ENCODE results near the gene PRKAA1.
"Not testable (repeated sequence)": the region's sequence is repeated elsewhere in the genome, so short reads cannot be mapped to it uniquely, and the experiment has no call there.

The PRKAA1 gene

DNA sequence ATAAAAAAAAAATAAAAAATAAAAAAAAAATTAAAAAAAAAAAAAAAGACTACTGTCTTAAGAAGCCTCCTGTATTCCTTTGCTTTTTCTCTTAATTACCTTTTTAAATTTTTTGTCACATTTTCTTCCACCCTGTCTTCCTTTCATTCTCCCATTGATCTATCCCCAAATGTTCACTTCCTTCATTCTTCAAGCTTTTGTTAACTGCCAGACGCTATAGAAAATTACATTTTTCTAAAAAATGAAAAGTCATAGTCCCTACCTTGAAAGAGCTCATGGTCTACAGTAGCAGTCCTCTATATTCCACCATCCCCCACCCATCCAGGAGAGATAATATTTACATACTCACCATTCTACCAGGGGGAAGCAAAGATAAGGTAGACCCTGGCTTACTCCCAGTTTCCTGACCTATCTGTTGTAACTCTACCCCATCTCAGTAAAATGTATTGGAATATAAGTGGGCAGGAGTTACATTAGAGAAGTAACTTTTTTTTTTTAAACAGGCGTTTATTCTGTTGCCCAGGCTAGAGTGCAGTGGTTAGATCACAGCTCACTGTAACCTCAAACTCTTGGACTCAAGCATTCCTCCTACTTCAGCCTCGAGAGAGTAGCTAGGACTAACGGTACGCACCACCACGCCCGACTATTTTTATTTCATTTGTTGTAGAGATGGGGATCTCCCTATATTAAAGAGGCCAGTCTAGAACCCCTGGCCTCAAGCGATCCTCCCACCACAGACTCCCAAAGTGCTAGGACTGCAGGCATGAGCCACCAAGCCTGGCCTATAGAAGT is 3.8 kb upstream of the PRKAA1 start:
- H3K9me3 ChIP-seq = no peaks in the 10 kb centered on the region
- H3K4me3 ChIP-seq (ENCODE audit: low read depth, low read length) = no peak overlapping the region
- TF ChIP-seq, protein P1, sequence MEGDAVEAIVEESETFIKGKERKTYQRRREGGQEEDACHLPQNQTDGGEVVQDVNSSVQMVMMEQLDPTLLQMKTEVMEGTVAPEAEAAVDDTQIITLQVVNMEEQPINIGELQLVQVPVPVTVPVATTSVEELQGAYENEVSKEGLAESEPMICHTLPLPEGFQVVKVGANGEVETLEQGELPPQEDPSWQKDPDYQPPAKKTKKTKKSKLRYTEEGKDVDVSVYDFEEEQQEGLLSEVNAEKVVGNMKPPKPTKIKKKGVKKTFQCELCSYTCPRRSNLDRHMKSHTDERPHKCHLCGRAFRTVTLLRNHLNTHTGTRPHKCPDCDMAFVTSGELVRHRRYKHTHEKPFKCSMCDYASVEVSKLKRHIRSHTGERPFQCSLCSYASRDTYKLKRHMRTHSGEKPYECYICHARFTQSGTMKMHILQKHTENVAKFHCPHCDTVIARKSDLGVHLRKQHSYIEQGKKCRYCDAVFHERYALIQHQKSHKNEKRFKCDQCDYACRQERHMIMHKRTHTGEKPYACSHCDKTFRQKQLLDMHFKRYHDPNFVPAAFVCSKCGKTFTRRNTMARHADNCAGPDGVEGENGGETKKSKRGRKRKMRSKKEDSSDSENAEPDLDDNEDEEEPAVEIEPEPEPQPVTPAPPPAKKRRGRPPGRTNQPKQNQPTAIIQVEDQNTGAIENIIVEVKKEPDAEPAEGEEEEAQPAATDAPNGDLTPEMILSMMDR (IDR thresholded peaks at IDR 0.05; ENCODE audit: low read depth, low read length) = no peak
- peaks cover 3% of the 10 kb centered on the region for H3K4me1 ChIP-seq
- H3K27me3 ChIP-seq = no peaks in the 10 kb centered on the region
- DNase-seq = no peak
- H3K36me3 ChIP-seq = no peaks in the 10 kb centered on the region

- H3K9me3 ChIP-seq = no peaks in the 10 kb centered on the region
- peaks cover 3% of the 10 kb centered on the region for H3K4me1 ChIP-seq
- TF ChIP-seq, protein P1 (IDR thresholded peaks at IDR 0.05; ENCODE audit: low read depth, low read length) = no peak
- peak overlapping the region; percentile 93 for H3K4me3 ChIP-seq (ENCODE audit: low read depth, low read length)
- DNase-seq = no peak
- no peaks in the 10 kb centered on the region for H3K27me3 ChIP-seq
- H3K36me3 ChIP-seq = peaks cover 7% of the 10 kb centered on the region
Measured at GRCh38 chr5:40799258-40799657, 1.1 kb upstream of the PRKAA1 start.

DNA sequence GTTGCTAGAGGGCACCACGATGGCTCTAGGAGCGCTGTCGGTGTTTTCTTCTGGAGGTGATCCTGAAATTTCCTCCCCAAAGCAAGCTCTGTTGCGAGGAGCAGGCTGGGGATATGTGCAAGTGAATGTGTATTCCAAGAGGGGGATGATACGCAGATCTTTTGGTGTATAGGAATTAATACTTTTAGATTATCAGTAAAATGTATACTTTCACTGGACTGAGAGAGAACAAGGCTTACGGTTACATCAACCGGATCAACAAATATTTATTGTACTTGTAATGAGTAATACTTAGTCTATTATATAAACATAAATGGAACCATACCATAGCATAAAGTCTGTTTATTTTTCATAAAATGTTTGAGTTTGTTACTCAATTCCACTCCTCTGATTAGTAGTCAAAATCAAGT is 632 bp upstream of the PRKAA1 start:
- DNase-seq = no peak
- no peaks in the 10 kb centered on the region for H3K9me3 ChIP-seq
- peak overlapping the region; percentile 93 for H3K4me3 ChIP-seq (ENCODE audit: low read depth, low read length)
- H3K36me3 ChIP-seq = peaks cover 7% of the 10 kb centered on the region
- TF ChIP-seq, protein P1 (IDR thresholded peaks at IDR 0.05; ENCODE audit: low read depth, low read length) = no peak
- H3K27me3 ChIP-seq = no peaks in the 10 kb centered on the region
- peaks cover 3% of the 10 kb centered on the region for H3K4me1 ChIP-seq

GRCh38 chr5:40797273-40798011 is 732 bp downstream of the PRKAA1 start:
- TF ChIP-seq, protein P1 (IDR thresholded peaks at IDR 0.05; ENCODE audit: low read depth, low read length) = no peak
- Histone ChIP-seq H3K4me3 (ENCODE audit: low read depth, low read length) (peak overlapping the region; percentile 76), H3K36me3 (peaks cover 7% of the 10 kb centered on the region), H3K27me3 (no peaks in the 10 kb centered on the region), H3K4me1 (peaks cover 3% of the 10 kb centered on the region), H3K9me3 (no peaks in the 10 kb centered on the region)
- DNase-seq = peak; percentile 84

DNA sequence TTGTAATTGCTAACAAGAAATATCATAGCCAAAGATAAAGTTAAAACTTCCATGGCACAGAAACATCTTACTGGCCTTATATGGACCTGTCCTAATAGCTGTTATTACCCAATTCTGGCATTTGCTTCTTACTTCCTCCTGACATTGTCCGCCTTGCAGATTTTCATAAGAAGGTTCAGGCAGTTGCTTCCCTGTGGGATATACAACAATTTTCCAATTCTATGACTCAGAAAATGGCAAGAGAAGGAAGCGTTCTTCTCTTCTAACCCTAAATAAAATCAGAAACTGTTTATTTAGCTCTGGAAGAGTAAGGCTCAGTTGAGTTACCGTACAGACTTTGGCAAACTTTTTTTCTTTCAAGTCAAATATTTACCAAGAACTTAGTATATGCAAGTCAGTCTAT is 1.7 kb downstream of the PRKAA1 start:
- no peak for DNase-seq
- H3K4me3 ChIP-seq (ENCODE audit: low read depth, low read length) = peak overlapping the region; percentile 76
- TF ChIP-seq, protein P1 (IDR thresholded peaks at IDR 0.05; ENCODE audit: low read depth, low read length) = no peak
- no peaks in the 10 kb centered on the region for H3K9me3 ChIP-seq
- H3K36me3 ChIP-seq = peaks cover 7% of the 10 kb centered on the region
- H3K4me1 ChIP-seq = peaks cover 3% of the 10 kb centered on the region
- H3K27me3 ChIP-seq = no peaks in the 10 kb centered on the region

DNA sequence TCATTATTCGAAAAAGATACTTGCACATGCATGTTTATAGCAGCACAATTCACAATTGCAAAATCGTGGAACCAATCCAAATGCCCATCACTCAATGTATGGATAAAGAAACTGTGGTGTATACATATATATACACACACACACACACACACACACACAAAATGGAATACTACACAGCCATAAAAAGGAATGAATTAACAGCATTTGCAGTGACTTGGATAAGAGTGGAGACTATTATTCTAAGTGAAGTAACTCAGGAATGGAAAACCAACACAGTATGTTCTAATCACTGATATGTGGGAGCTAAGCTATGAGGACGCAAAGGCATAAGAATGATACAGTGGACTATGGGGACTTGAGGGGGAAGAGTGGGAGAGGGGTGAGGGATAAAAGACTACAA is 3.3 kb downstream of the PRKAA1 start:
- not testable (repeated sequence) for H3K36me3 ChIP-seq; H3K9me3 ChIP-seq; H3K27me3 ChIP-seq; DNase-seq; H3K4me1 ChIP-seq; H3K4me3 ChIP-seq (ENCODE audit: low read depth, low read length)

DNA sequence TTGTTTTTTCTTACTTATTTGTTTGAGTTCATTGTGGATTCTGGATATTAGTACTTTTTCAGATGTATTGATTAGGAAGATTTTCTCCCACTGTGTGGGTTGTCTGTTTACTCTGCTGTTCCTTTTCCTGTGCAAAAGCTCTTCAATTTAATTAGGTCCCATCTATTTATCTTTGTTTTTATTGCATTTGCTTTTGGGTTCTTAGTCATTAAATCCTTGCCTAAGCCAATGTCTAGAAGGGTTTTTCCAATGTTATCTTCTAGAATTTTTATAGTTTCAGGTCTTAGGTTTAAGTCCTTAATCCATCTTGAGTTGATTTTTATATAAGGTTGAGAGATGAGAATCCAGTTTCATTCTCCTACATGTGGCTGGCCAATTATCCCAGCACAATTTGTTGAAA is 3.8 kb downstream of the PRKAA1 start:
- not testable (repeated sequence) for DNase-seq; H3K36me3 ChIP-seq; H3K27me3 ChIP-seq; H3K4me3 ChIP-seq (ENCODE audit: low read depth, low read length); H3K9me3 ChIP-seq; H3K4me1 ChIP-seq

- not testable (repeated sequence) for DNase-seq; H3K4me3 ChIP-seq (ENCODE audit: low read depth, low read length); H3K9me3 ChIP-seq; H3K4me1 ChIP-seq; H3K27me3 ChIP-seq
- peaks cover 10% of the 10 kb centered on the region for H3K36me3 ChIP-seq
Measured at GRCh38 chr5:40792691-40793090, 5.5 kb downstream of the PRKAA1 start.

All from BE2C (cell line).